ENCODE data around the gene SINHCAF.
A peak's percentile ranks its signal among the peaks of the same experiment; 100 is the strongest.

Gene SINHCAF

DNA sequence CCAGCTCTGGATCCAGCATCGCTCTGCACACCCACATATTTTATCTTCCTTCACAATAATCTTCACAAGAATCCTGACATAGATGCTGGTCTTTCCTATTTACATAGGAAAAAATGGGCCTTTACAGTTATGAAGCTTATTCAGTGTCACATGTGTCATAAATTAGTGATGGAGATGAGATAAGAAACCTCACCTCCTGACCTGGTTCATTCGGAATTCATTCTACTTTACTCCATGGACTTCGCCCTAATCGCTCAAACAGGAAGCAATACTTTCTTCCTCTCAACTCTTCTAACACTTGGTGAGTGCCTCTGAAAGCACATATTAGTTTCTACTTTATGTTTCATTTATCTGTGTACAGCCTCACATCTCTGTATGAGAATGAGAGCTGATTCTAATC lies 12.0 kb upstream of the SINHCAF start:
- no peak for DNase-seq (ENCODE audit: low read depth in 1 of 2, low spot score in 1 of 2)

DNA sequence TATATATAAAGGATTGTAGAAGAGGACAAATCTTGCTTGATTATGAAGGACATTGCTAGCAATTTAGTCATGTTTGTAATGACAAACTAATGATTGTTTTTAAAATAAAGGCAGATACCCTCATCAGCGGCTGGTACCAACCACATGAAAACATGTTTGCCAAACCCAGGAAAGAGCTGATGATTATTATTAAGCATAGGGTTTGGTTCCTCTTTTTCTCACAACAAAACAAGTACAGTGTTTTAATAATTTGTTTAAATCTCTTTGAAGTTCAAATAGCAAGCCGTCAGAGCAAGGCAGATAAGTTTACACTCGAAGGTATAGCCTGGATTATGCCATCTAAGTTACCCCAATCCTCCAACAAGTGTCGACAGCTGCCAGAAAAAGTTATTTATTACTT lies 5.3 kb upstream of the SINHCAF start:
- DNase-seq (ENCODE audit: low read depth in 1 of 2, low spot score in 1 of 2), result no peak

DNA sequence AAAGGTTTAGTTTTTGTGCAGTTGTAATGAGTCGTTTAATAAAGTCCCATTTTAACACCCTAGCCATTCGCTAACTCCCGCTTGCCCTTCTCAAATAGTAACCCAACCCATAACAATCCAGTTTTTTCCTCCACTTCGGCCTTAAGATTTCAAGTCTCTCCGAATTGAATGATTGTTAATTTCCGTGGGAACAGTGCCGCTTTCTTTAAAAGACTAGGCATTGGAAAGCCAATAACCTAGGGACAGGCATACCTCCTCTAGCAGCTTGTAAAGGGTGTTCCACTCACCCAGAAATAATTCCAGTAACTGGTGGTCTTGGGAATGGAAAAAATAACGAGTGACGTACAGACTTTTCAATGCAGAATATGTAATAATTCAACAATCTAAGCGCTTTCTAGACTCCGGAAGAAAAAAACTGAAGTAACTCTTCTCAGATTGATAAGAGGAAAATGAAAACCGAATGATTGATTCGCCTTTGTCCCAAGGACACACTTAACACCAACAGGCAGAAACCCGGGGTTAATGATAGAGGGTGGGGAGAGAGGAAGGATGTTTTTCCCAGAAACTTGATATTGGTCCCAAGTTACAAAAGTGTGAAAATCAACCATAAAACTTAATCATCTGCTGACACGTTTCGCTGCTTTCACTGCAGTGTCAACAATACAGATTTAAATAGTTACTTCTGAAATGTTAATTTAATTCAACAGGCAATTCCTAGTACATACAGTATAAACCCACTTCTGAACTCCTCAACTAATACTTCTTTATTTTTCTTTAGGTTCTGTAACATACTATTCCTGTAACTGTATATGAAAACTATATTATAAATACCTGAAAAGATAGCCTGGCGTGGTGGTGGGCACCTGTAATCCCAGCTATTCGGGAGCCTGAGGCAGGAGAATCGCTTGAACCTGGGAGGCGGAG lies 1.0 kb upstream of the SINHCAF start:
- DNase-seq (ENCODE audit: low read depth in 1 of 2, low spot score in 1 of 2), result no peak

DNA sequence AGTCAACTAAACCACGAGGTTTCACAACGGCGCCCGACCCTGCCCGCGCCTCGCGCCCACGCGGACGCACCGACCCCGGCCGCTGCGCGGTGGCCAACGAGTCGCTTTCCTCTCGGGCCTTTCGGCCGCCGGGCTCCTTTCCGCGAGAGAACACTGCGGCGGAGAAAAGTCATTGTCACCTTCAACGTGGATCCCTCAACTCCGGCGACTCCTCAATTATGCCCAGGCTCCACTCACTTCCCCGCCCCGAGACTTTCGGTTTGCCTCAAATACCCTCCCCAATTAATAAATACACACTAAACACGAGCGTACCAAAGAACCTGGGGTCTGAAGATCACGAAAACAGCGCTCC lies 450 bp downstream of the SINHCAF start:
- no peak for DNase-seq (ENCODE audit: low read depth in 1 of 2, low spot score in 1 of 2)

DNA sequence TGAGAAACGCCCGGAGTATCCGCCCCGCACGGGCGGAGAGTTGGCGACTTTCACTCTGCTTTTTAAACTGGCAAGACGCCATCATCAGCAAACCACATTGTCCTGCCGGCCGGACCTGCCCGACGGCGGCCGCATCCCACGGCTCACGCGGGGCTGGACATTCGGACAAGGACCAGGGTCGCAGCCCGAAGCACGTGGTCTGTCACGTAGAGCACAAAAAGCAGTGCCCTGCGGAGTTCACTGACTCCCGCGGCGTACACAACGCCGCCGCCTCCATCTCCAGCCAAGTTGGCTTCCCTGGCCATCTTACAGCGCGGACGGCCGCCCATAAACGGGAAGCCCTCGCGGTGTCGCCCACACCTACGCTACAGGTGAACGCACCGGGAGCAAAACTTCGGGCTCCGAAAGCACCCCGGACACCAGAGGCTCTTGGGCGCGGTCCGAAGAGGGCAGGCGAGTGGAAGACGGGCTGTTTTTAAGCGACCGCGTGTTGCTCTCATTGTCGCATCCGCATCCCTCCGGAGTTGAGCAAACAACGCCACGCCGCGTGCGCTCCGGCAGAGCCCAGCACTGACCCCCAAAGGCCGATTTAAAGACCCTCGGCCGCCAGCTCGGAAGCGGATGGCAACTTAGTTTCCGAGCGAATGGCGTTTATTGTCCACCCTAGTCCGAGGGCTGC lies 966 bp downstream of the SINHCAF start:
- peak; percentile 8 to 31 for DNase-seq (ENCODE audit: low read depth in 1 of 2, low spot score in 1 of 2)

DNA sequence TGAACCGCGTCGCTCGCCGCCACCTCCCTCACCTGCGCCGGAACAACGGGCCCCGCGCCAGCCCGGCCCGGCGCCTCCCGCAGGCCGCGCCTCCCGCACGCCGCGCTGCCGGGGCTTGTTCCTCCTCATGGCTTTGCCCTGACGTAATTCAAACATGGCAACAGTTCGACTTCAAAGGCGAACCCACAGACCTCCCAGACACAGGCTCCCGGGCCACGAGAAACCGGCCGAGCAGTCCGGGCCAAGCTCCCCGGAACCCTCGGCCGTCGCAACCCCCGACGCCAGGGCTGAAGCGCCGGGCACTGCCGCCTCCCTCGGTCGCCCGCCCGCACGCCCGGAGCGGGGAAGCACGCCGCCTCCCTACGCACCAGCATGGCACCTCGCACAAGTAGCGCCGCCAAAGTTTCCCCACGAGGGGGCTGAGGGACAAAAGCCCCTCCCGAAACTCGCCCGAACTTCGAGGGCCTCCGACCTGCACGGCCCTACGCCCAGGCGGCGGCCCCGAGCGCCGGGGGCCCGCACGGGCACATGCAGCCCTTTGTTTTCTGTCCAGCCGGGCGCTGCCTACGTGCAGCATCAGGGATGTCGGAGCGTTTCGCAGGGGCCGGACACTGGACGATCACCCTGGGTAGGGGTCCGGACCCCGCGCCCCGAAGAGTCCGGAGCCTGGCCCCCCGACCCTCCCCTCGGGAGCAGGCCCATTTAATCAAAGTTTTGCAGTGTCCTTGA lies 1.7 kb downstream of the SINHCAF start:
- peak; percentile 55 to 58 for DNase-seq (ENCODE audit: low read depth in 1 of 2, low spot score in 1 of 2)

DNA sequence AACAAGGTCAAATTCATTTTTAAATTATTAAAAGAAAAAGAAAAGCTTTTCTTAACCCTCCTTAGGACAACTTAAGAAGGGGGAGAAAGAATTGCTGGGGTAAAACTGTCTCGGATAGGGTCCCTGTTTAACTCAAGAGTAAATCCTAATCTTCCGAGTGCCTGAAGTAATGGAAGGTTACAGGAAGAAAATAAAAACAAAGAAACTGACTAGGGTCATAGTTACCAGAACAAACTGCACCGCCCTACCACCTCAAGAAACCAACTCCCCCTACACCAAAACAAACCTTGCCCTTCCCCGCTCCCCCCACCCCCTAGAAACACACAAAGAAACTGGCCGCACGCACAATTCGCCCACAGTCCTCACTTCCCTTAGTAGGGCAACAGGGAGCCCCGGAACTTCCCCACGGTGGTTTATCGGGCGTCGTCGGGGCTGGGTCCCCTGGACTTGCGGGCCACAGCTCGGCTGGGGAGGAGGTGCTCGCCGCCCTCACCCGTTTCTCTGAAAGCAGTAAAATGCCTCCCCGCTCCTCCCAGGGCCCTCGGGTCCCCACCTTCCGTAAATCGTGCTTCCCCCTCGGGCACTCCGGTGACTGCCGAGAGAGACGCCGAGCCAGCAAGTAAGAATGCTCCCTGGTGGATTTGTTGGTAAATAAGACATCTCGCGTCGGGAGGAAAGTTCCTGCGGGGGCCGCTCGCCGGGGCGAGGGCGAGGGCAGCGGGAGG lies 2.4 kb downstream of the SINHCAF start:
- DNase-seq (ENCODE audit: low read depth in 1 of 2, low spot score in 1 of 2), result peak; percentile 22 to 29

DNA sequence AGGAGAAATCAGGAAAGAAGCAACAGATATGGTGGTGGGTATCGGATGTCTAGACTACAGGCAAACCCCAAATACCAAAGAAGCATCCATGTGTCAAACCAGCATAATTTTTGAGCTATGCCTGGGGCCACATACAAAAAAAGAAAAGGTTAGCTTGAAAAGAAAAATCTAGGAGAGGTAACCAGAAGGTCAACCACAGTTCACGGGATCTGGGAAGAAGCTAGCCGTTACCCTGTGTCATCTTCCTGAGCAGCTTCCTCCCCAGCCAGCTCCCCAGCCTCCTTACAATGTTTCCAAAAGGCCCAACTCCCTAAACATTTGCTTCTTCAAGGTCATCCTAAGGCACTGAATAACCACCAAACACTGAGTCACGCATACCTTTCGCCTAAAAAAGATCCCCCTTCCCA lies 3.1 kb downstream of the SINHCAF start:
- DNase-seq (ENCODE audit: low read depth in 1 of 2, low spot score in 1 of 2), result no peak

DNA sequence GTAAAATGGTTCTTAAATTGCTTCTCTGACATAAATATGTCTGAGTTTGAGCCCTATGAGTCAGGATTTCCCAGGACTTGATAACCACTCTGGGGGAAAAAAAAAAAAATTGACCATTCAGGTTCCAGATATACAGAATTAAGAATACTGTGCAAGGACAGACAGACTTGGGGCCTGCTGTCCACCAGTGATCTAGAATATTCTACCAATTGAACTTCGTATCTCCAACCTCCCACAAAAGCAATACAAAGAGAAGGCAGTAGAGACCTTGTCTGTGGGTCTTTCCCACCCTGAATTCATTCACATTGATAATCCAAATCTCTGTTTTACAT lies 4.1 kb downstream of the SINHCAF start:
- DNase-seq (ENCODE audit: low read depth in 1 of 2, low spot score in 1 of 2), result no peak

DNA sequence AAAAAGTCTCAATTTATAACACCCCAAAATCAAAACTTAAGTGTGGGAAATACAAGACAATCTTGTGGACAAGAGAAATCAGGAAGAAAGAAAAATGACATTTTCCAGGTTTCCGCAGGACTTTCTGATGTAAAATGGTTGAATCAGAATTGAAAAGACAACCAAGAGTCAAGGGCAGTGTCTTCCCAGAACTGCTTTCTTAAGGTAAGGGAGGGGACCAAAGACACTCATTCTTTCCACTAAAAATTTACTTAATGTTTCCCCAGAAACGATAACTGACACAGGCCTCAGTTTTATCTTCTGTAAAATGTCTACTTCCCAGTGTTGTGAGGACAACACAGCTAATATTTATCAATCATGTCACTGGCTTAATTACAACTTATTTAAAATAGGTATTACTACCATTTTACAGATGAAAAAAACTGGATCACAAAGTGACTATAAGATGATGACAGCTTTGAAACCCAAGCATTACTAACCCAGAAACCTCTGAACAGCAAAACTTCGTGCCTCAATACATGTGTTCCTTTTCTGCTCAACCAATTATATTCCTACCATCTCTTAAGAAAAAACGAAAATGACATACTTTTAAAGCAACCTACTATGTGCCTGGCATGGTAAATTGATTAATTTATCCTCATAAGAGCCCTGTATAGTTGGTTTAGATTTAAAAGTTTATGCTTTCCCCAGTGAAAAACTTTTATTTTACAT lies 4.6 kb downstream of the SINHCAF start:
- no peak for DNase-seq (ENCODE audit: low read depth in 1 of 2, low spot score in 1 of 2)

DNA sequence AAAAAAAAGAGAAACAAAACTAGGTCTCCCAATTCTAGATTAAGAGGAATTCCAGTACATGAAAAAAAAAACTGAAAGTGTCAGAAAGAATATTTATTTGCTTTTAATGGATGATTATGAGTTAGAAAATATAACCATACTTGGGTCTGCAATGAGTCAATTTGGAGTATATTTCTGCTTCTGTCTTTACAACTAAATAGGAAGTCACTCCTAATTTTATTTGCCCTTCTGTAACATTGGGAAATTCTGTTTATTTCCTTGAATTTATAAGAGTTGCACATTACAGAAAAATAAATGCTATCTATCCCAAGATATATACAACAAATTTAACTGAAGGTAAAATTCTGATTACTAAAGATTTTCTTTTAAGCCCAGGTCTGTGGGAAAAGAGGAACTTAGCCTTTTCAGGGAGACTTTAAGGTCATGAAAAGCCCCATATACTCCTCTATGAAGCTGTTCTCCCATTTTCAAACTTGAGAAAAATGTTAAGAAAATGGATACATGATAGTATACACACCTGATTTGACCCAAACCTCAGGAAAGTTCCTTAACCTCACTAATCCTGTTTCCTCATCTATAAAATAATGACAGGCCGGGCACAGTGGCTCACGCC lies 7.2 kb downstream of the SINHCAF start:
- DNase-seq (ENCODE audit: low read depth in 1 of 2, low spot score in 1 of 2), result no peak

DNA sequence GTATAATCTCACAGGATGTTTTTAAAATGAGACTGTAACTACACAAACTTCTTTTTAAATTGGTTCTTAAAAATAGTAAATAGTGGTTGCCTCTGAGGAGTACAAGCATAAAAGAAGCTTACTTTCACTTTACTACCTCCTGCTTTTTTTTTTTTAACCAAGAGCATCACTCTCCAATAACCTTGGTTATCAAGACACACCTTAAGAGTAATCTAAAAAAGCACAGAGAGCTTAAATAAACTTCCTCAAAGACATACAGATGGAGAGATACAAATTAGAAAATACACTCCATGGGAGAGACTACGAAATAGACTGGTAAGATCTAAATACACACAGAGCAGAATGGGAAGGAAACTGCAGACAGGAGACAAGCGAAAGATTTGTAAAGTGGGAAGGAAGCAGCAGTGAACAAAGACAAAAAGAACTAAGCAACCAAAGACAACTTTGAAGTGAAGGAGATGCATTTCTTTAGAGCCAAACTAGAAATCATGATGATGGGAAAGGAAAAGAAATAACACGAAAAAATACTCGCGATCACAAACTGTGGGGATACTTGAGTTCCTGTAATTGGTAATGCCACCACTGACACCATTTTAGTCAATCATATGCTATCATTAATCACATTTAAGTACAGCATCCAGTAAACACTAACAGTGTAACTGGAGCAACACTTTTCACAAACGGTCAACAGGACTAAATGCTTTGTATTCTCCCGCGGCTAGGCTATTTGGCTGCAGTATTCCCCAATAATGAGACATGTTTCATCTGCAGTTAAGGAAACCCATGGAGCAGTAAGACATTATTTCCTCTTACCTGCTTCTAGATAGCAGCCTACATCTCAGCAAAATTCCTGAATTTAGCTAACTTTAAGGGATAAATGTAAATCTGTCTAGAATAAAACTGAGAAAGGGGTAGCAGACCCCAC lies 8.2 kb downstream of the SINHCAF start:
- DNase-seq (ENCODE audit: low read depth in 1 of 2, low spot score in 1 of 2), result no peak

DNA sequence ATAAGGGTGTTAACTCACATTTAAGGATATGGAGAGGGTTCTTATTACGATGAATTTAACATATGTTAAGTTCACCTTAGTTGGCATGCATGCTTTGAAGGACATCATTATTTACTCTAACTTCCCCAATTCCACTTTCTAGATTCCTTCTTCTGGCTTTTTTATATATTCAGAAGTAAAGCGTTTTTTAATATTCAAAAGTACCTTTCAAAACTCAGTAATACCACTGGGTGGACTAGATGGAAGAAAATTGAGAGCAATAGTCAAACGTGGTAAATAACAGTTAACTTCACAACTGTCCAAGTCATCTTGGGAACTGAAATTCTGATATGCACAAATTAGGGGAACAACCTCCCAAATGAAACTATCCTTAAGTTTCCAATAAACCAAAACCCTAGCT lies 9.1 kb downstream of the SINHCAF start:
- no peak for DNase-seq (ENCODE audit: low read depth in 1 of 2, low spot score in 1 of 2)

DNA sequence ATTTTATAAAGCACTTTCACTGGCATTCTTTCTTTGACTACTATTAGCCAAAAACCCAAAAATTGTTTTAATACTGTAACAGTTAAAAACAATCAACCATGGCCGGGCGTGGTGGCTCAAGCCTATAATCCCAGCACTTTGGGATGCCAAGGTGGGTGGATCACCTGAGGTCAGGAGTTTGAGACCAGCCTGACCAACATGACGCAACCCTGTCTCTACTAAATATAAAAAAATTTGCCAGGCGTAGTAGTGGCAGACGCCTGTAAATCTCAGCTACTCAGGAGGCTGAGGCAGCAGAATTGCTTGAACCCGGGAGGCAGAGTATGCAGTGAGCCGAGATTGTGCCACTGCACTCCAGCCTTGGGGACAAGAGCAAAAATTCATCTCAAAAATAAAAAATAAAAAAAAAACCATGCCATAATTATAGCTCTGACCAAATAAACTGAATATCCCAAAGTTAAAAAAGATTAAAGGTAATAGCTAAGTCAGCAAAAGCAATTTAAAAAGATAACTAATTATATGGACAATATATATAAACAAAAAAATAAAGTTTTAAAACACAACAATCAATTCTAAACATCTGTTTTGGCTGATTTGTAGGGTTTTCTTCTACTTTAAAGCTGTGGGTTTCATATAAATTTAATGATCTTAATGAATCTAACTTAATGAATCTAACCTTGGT lies 10.0 kb downstream of the SINHCAF start:
- no peak for DNase-seq (ENCODE audit: low read depth in 1 of 2, low spot score in 1 of 2)

DNA sequence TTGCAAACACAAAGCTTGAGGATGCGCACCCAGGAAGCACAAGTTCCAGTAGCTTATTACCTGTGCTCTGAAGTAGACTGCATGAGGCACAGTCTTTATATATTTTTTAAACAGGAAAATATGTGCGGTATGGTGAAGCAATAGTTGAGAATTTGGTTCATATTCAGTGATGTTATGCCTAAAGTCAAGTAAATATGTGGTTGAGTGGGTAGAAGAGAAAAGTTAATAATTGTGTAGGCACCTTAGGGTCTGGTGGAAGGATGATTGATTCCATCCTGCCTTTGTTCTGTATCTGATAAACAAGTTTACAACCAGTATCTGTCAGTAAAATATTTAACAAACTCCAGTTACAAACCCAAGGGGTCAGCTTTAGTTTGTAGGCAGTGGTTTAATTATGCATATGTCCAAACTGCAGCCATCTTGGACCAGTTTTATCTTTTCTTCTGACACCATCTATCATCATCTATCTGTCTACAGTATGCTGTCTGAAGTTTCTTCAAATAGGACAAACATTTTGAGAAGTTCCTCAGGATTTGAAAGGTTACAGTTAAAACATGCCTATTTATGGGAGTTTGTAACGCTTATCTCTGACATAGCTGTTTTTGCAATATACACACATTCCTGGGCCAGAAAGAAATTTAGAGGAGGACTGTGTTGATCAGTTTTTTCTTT lies 10.8 kb downstream of the SINHCAF start:
- DNase-seq (ENCODE audit: low read depth in 1 of 2, low spot score in 1 of 2), result no peak

DNA sequence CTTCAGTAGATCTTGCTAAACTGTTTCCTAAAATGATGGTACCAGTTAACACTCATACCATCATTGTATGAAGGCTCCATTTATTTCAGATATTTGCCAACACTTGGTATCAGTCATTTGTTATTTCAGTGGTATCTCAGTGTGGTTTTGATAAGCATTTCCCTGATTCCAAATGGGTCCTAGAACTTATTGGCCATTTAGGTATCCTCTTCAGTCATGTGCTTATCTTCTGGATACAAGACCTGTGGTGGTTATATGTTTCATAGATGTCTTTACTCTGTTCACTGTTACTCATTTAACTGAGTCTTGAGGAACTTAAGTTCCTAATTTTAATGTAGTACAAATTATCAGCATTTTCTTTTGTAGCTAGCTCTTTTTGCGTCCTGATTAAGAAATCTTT lies 13.5 kb downstream of the SINHCAF start:
- DNase-seq (ENCODE audit: low read depth in 1 of 2, low spot score in 1 of 2), result no peak

DNA sequence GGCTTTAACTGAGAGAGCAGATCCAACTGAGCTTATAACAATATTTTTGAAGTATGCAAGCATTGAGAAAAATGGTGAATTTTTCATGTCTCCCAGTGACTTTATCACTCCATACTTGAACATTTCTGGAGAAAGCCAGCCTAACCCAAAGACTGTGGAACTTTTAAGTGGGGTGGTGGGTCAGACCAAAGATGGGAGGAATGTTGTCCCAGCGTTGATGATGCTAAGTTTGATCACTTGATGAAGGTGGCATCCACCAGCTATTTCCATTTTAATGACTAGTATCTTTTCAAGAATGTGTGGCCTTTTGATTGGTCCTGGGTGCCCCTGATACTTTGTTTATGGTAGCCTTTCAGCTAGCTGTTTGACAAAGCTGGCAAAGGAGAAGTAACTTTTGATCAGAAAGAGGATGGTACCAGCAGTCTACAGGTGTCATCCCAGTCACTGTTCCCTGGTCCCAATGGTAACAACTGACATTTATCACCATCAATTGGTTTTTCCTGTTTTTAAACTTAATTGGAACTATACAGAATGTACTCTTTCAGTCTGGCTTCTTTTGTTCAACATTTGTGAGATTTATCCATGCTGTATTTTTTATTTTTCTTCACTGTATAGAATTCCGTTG lies 14.2 kb downstream of the SINHCAF start:
- no peak for DNase-seq (ENCODE audit: low read depth in 1 of 2, low spot score in 1 of 2)

DNA sequence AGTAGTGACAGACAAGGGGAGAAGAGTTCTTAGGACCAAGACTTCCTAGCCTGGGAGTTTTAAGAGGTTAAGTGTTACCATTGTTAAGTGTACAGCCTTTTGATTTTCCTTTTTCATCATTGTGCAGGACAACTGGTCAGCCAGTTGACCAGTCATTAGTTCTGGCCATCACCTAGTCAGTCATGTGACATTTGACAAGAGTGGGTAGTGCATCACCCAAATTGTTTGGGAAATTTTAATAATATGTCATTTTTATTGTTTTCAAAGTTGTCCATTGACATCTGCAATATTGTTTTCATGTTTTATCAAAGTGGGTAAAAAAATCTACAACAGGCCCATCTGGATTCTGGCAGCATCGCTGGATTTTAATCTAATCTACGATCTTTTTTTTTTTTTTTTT lies 15.5 kb downstream of the SINHCAF start:
- no peak for DNase-seq (ENCODE audit: low read depth in 1 of 2, low spot score in 1 of 2)
